ENCODE measurements around the gene SPI1.

The SPI1 gene

DNA sequence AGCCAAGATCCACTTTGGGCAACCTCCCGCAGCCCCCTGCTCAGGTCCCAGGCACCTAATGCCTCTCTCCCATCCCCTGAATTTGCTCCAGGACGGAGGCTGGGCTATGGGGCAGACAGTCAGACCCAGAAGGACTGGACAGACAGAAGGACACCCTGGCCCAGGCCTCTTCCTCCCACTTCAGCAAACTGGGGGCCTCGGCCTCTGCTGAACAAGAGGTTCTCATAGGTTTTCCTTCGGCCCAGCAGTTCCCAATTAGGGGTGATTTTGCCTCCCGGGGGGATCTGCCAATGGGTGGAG, 3.7 kb downstream of the SPI1 start:
- no peaks in the 10 kb centered on the region for H3K4me1 ChIP-seq (ENCODE audit: control insufficient read depth, insufficient read depth, low read length)
- ChIA-PET POLR2A (interaction anchor here (1.0 kb wide), 1 partner anchor 32 kb away, joined by 3 read pairs; no protein-coding TSS in a partner anchor), CTCF (interaction anchor here (0.7 to 4.1 kb wide), 24 partner anchors 8 to 242 kb away, joined by 3 to 37 read pairs (median 6); partner anchors contain the start of genes NR1H3 and SLC39A13)
- no peaks in the 10 kb centered on the region for H3K36me3 ChIP-seq (ENCODE audit: control insufficient read depth in 2 of 2, insufficient read depth in 1 of 2, low read length in 2 of 2)
- H3K27ac ChIP-seq (ENCODE audit: extremely low read depth, low read depth, low read length) = no peak overlapping the region
- H3K9me3 ChIP-seq (ENCODE audit: control insufficient read depth, insufficient read depth, low read depth, low read length) = no peaks in the 10 kb centered on the region
- no peak overlapping the region for H3K4me3 ChIP-seq (ENCODE audit: low read depth, low read length)
- TF ChIP-seq ZNF768 (tag by site-specific recombination; IDR thresholded peaks at IDR 0.05) (no peak), ZNF23 (tag by site-specific recombination; IDR thresholded peaks at IDR 0.05; ENCODE audit: borderline replicate concordance) (no peak), ZNF433 (tag by site-specific recombination; IDR thresholded peaks at IDR 0.05; ENCODE audit: low read depth) (no peak), ZNF354C (tag by site-specific recombination; IDR thresholded peaks at IDR 0.05; ENCODE audit: borderline replicate concordance, low read depth) (no peak), ZNF10 (tag by site-specific recombination; IDR thresholded peaks at IDR 0.05) (no peak), ZNF350 (tag by site-specific recombination; IDR thresholded peaks at IDR 0.05) (no peak), ZEB2 (tag by site-specific recombination; IDR thresholded peaks at IDR 0.05) (no peak), ZNF585B (tag by site-specific recombination; IDR thresholded peaks at IDR 0.05) (no peak), ZNF175 (tag by site-specific recombination; IDR thresholded peaks at IDR 0.05) (no peak), ZNF19 (tag by site-specific recombination; IDR thresholded peaks at IDR 0.05; ENCODE audit: low read depth) (no peak), ZNF792 (tag by site-specific recombination; IDR thresholded peaks at IDR 0.05) (no peak), ZNF132 (tag by site-specific recombination; IDR thresholded peaks at IDR 0.05; ENCODE audit: borderline replicate concordance) (no peak), BCL11B (tag by site-specific recombination; IDR thresholded peaks at IDR 0.05; ENCODE audit: low read depth) (no peak), ZNF202 (tag by site-specific recombination; IDR thresholded peaks at IDR 0.05; ENCODE audit: borderline replicate concordance) (no peak), ZBTB20 (tag by site-specific recombination; IDR thresholded peaks at IDR 0.05) (no peak)
- TF ChIP-seq, protein P1, sequence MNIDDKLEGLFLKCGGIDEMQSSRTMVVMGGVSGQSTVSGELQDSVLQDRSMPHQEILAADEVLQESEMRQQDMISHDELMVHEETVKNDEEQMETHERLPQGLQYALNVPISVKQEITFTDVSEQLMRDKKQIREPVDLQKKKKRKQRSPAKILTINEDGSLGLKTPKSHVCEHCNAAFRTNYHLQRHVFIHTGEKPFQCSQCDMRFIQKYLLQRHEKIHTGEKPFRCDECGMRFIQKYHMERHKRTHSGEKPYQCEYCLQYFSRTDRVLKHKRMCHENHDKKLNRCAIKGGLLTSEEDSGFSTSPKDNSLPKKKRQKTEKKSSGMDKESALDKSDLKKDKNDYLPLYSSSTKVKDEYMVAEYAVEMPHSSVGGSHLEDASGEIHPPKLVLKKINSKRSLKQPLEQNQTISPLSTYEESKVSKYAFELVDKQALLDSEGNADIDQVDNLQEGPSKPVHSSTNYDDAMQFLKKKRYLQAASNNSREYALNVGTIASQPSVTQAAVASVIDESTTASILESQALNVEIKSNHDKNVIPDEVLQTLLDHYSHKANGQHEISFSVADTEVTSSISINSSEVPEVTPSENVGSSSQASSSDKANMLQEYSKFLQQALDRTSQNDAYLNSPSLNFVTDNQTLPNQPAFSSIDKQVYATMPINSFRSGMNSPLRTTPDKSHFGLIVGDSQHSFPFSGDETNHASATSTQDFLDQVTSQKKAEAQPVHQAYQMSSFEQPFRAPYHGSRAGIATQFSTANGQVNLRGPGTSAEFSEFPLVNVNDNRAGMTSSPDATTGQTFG (tag by site-specific recombination; IDR thresholded peaks at IDR 0.05; ENCODE audit: borderline replicate concordance) = no peak
- TF ChIP-seq, protein P2, sequence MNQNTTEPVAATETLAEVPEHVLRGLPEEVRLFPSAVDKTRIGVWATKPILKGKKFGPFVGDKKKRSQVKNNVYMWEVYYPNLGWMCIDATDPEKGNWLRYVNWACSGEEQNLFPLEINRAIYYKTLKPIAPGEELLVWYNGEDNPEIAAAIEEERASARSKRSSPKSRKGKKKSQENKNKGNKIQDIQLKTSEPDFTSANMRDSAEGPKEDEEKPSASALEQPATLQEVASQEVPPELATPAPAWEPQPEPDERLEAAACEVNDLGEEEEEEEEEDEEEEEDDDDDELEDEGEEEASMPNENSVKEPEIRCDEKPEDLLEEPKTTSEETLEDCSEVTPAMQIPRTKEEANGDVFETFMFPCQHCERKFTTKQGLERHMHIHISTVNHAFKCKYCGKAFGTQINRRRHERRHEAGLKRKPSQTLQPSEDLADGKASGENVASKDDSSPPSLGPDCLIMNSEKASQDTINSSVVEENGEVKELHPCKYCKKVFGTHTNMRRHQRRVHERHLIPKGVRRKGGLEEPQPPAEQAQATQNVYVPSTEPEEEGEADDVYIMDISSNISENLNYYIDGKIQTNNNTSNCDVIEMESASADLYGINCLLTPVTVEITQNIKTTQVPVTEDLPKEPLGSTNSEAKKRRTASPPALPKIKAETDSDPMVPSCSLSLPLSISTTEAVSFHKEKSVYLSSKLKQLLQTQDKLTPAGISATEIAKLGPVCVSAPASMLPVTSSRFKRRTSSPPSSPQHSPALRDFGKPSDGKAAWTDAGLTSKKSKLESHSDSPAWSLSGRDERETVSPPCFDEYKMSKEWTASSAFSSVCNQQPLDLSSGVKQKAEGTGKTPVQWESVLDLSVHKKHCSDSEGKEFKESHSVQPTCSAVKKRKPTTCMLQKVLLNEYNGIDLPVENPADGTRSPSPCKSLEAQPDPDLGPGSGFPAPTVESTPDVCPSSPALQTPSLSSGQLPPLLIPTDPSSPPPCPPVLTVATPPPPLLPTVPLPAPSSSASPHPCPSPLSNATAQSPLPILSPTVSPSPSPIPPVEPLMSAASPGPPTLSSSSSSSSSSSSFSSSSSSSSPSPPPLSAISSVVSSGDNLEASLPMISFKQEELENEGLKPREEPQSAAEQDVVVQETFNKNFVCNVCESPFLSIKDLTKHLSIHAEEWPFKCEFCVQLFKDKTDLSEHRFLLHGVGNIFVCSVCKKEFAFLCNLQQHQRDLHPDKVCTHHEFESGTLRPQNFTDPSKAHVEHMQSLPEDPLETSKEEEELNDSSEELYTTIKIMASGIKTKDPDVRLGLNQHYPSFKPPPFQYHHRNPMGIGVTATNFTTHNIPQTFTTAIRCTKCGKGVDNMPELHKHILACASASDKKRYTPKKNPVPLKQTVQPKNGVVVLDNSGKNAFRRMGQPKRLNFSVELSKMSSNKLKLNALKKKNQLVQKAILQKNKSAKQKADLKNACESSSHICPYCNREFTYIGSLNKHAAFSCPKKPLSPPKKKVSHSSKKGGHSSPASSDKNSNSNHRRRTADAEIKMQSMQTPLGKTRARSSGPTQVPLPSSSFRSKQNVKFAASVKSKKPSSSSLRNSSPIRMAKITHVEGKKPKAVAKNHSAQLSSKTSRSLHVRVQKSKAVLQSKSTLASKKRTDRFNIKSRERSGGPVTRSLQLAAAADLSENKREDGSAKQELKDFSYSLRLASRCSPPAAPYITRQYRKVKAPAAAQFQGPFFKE (tag by site-specific recombination; IDR thresholded peaks at IDR 0.05; ENCODE audit: borderline replicate concordance) = no peak

Measured in HEK293 (cell line).